DMS114 treated with DMSO at 0.1 percent for 48 hours (cell line): ENCODE measurements around the gene ATP8A2.

Experiments
- DNase-seq: peaks from one replicate; lab custom pipeline; 2025; ENCODE audit not compliant: unreplicated experiment; lab: John Stamatoyannopoulos, UW

ATP8A2 gene

GRCh38 chr13:25906191-25906661 lies 534.5 kb downstream of the ATP8A2 start:
- no peak for DNase-seq

- no peak for DNase-seq
Measured at GRCh38 chr13:25908366-25908765, 536.6 kb downstream of the ATP8A2 start.

- no peak for DNase-seq
Measured at GRCh38 chr13:25910243-25910642, 538.5 kb downstream of the ATP8A2 start.

- no peak for DNase-seq
Measured at GRCh38 chr13:25910991-25911419, 539.2 kb downstream of the ATP8A2 start.

GRCh38 chr13:25912961-25913360 lies 541.2 kb downstream of the ATP8A2 start:
- DNase-seq = no peak

- DNase-seq = no peak
Measured at GRCh38 chr13:25915840-25916518, 544.2 kb downstream of the ATP8A2 start.

- DNase-seq = no peak
Measured at GRCh38 chr13:25920277-25920676, 548.5 kb downstream of the ATP8A2 start.

- DNase-seq = no peak
Measured at GRCh38 chr13:25920931-25921330, 549.2 kb downstream of the ATP8A2 start.

- DNase-seq = no peak
Measured at GRCh38 chr13:25922376-25922775, 550.6 kb downstream of the ATP8A2 start.

GRCh38 chr13:25923217-25924085 lies 551.7 kb downstream of the ATP8A2 start:
- no peak for DNase-seq

- DNase-seq = no peak
Measured at GRCh38 chr13:25927363-25927762, 555.6 kb downstream of the ATP8A2 start.

- no peak for DNase-seq
Measured at GRCh38 chr13:25927932-25928331, 556.2 kb downstream of the ATP8A2 start.

GRCh38 chr13:25928941-25929505 lies 557.2 kb downstream of the ATP8A2 start:
- no peak for DNase-seq

GRCh38 chr13:25929816-25930215 lies 558.0 kb downstream of the ATP8A2 start:
- no peak for DNase-seq

GRCh38 chr13:25930653-25931052 lies 558.9 kb downstream of the ATP8A2 start:
- DNase-seq = no peak

GRCh38 chr13:25932365-25932764 lies 560.6 kb downstream of the ATP8A2 start:
- DNase-seq = no peak

- DNase-seq = no peak
Measured at GRCh38 chr13:25933520-25933919, 561.7 kb downstream of the ATP8A2 start.

GRCh38 chr13:25934127-25934526 lies 562.4 kb downstream of the ATP8A2 start:
- DNase-seq = no peak

- no peak for DNase-seq
Measured at GRCh38 chr13:25939961-25940687, 568.4 kb downstream of the ATP8A2 start.

- DNase-seq = no peak
Measured at GRCh38 chr13:25943081-25943480, 571.3 kb downstream of the ATP8A2 start.

- no peak for DNase-seq
Measured at GRCh38 chr13:25943658-25944057, 571.9 kb downstream of the ATP8A2 start.
